Progenitor cell of endocrine pancreas (in vitro differentiated cells): ENCODE measurements around the gene PPFIA1. TPM values are rescaled to one million over a fixed set of nuclear protein-coding genes. Genes with fewer than 3 reads are reported as not detected.

Experiments
- DNase-seq: peaks from one replicate; pipeline ENCODE4 v3.0.0; 2021; ENCODE audit warnings: low spot score; ENCODE audit not compliant: unreplicated experiment
- H3K27ac Mint-ChIP-seq: 2 replicates; pipeline ENCODE4 v1.8.0; 2021; ENCODE audit warnings: mild to moderate bottlenecking, moderate library complexity, mixed read lengths
- H3K27me3 Mint-ChIP-seq: 2 replicates; pipeline ENCODE4 v1.8.0; 2021; ENCODE audit warnings: mixed read lengths
- H3K36me3 Mint-ChIP-seq: 2 replicates; pipeline ENCODE4 v1.8.0; 2022; ENCODE audit warnings: mixed read lengths; ENCODE audit not compliant: insufficient read depth
- H3K4me1 Mint-ChIP-seq: 2 replicates; pipeline ENCODE4 v1.8.0; 2021; ENCODE audit warnings: low read depth, mixed read lengths
- H3K4me3 Mint-ChIP-seq: 2 replicates; pipeline ENCODE4 v1.8.0; 2021; ENCODE audit warnings: low read depth, mild to moderate bottlenecking, moderate library complexity, mixed read lengths
- H3K9me3 Mint-ChIP-seq: 2 replicates; pipeline ENCODE4 v1.8.0; 2021; ENCODE audit warnings: low read depth, mixed read lengths
- total RNA-seq: library from RNA; stranded (reverse); gene quantifications from 2 replicates; pipeline ENCODE4 v1.2.1, GENCODE V29; 2021
- TF ChIP-seq, protein P1 (sequence below): fragments of 200-600 bp; sonication (generic); IDR thresholded peaks from one replicate; pipeline ENCODE4 v1.5.0; 2021; ENCODE audit warnings: antibody characterized with exemption, mild to moderate bottlenecking; ENCODE audit not compliant: unreplicated experiment

Gene PPFIA1
- total RNA-seq, 1 donor from 2014 or later: 70.8 TPM

DNA sequence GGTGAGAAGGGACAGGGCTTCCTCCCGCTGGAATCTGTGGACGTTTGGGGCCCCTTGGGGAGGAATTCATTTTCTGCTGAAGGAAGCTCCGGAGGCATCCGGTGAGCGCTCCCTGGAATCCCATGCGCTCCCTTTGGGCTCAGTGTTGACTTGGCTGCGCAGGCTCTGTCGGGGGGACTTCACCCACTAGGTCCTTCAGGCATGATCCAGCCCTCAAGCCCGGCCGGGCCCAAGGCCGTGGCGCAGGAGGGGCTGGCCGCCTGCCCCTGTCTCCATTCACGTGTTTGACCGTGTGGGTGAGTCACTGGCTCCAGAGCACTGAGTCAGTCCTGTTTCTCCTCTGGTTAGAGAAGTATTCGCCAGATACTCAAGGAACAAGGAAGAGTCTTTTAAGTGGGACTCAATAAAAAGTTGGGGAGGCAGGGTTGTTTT is 129.2 kb downstream of the PPFIA1 start:
- TF ChIP-seq, protein P1, sequence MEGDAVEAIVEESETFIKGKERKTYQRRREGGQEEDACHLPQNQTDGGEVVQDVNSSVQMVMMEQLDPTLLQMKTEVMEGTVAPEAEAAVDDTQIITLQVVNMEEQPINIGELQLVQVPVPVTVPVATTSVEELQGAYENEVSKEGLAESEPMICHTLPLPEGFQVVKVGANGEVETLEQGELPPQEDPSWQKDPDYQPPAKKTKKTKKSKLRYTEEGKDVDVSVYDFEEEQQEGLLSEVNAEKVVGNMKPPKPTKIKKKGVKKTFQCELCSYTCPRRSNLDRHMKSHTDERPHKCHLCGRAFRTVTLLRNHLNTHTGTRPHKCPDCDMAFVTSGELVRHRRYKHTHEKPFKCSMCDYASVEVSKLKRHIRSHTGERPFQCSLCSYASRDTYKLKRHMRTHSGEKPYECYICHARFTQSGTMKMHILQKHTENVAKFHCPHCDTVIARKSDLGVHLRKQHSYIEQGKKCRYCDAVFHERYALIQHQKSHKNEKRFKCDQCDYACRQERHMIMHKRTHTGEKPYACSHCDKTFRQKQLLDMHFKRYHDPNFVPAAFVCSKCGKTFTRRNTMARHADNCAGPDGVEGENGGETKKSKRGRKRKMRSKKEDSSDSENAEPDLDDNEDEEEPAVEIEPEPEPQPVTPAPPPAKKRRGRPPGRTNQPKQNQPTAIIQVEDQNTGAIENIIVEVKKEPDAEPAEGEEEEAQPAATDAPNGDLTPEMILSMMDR: no peak
- no peak for DNase-seq
- H3K27me3 Mint-ChIP-seq: no peaks in the 10 kb centered on the region
- H3K4me3 Mint-ChIP-seq: peak overlapping the region; percentile 80
- H3K4me1 Mint-ChIP-seq: peaks cover 15% of the 10 kb centered on the region
- no peaks in the 10 kb centered on the region for H3K9me3 Mint-ChIP-seq
- H3K27ac Mint-ChIP-seq: peak overlapping the region; percentile 88
- no peaks in the 10 kb centered on the region for H3K36me3 Mint-ChIP-seq

DNA sequence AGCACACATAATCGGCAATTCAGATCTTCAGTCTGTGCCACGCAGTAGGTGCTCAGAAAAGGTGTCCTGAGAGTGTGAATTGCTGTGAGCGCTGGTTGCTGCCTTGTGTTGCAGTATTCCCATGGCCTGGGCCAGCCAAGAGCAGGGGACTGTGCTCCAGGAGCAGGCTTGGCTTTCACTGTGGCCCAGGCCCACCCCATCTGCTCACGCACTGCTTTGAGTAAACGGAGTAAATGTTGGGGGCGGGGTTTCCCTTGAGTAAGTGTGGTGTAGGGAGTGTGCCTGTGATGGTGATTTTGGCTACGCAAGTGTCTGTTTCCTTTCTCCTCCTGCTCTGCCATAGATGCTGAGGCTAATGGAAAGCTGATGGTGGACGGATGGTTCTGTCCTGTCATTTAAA is 130.2 kb downstream of the PPFIA1 start:
- peaks cover 15% of the 10 kb centered on the region for H3K4me1 Mint-ChIP-seq
- DNase-seq: no peak
- H3K27ac Mint-ChIP-seq: no peak overlapping the region
- H3K4me3 Mint-ChIP-seq: peak overlapping the region; percentile 80
- no peaks in the 10 kb centered on the region for H3K27me3 Mint-ChIP-seq
- TF ChIP-seq, protein P1: no peak
- H3K9me3 Mint-ChIP-seq: no peaks in the 10 kb centered on the region
- peaks cover 3% of the 10 kb centered on the region for H3K36me3 Mint-ChIP-seq

DNA sequence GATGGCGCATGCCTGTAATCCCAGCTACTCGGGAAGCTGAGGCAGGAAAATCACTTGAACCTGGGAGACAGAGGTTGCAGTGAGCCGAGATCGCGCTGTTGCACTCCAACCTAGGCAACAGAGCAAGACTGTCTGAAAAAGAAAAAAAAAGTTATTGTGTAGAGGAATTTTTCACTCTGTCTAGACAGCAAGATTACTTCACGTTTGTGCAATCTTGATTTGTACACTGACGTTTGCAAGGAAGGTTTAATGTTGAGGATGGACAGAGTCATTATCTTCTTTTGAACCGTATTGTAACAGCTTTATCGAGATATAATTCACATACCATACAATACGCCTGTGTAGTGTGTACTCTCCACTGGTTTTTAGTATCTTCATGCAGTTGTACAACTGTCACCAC is 131.5 kb downstream of the PPFIA1 start:
- Mint-ChIP-seq H3K36me3 (peaks cover 3% of the 10 kb centered on the region), H3K27ac (peak overlapping the region; percentile 50), H3K9me3 (no peaks in the 10 kb centered on the region), H3K4me1 (peaks cover 15% of the 10 kb centered on the region), H3K4me3 (no peak overlapping the region), H3K27me3 (no peaks in the 10 kb centered on the region)
- TF ChIP-seq, protein P1: no peak
- no peak for DNase-seq

DNA sequence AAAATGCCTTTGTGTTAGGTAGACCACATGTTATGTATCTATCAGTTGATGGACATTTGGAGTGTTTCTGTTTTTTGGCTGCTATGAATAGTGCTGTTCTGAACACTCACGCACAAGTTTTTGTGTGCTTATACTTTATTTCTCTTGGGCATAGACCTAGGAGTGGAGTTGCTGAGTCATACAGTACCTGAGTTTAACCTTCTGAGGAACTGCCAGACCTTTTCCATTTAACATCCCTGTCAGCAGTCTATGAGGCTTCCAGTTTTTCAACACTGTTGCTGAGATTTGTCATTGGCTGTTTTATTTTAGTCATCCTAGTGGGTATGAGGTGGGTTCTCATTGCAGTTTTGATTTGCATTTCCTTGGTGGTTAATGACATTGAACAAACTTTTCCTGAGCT is 132.2 kb downstream of the PPFIA1 start:
- H3K27me3 Mint-ChIP-seq: no peaks in the 10 kb centered on the region
- H3K36me3 Mint-ChIP-seq: peaks cover 6% of the 10 kb centered on the region
- no peak for DNase-seq
- H3K9me3 Mint-ChIP-seq: no peaks in the 10 kb centered on the region
- TF ChIP-seq, protein P1: no peak
- peaks cover 9% of the 10 kb centered on the region for H3K4me1 Mint-ChIP-seq
- no peak overlapping the region for H3K4me3 Mint-ChIP-seq
- peak overlapping the region; percentile 50 for H3K27ac Mint-ChIP-seq

DNA sequence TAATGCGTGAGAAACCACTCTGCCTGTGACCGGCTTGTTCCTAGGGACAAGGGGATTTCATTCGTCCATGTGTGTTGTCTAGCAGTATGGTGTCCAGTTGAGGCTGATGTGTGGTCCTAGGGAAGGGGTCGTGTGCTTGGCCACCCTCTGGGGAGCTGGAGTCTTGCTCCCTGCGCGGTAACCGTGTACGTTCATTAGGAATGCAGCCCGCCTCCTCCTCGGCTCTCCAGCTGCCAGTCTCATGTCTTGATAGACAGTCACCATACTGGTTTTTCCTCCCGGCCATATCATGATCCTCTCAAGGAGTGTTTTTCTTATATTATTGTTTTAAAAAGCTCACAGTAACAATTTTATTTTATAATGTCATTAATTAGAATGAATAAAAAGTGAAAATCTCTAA is 133.8 kb downstream of the PPFIA1 start:
- no peak overlapping the region for H3K4me3 Mint-ChIP-seq
- peaks cover 6% of the 10 kb centered on the region for H3K4me1 Mint-ChIP-seq
- H3K36me3 Mint-ChIP-seq: peaks cover 7% of the 10 kb centered on the region
- TF ChIP-seq, protein P1: no peak
- no peaks in the 10 kb centered on the region for H3K27me3 Mint-ChIP-seq
- DNase-seq: no peak
- no peaks in the 10 kb centered on the region for H3K9me3 Mint-ChIP-seq
- H3K27ac Mint-ChIP-seq: peak overlapping the region; percentile 25
